GM12891 (cell line): ENCODE data around the gene SLC12A1.

Experiments used
- POLR2A ChIP-seq: IDR thresholded peaks from 2 replicates; pipeline ENCODE4 v1.6.1; 2011; ENCODE audit warnings: low read depth, low read length, control low read depth
- POLR2AphosphoS5 ChIP-seq: IDR thresholded peaks from 2 replicates; pipeline ENCODE4 v1.6.1; 2011; ENCODE audit warnings: low read depth, low read length, control low read depth
- POU2F2 ChIP-seq: IDR thresholded peaks from 2 replicates; pipeline ENCODE4 v1.6.1; 2011; ENCODE audit warnings: low read depth, mild to moderate bottlenecking, control low read depth, low read length, moderate library complexity
- SPI1 ChIP-seq: IDR thresholded peaks from 2 replicates; pipeline ENCODE4 v1.6.1; 2011; ENCODE audit warnings: low read depth, low read length, control low read depth
- TAF1 ChIP-seq: IDR thresholded peaks from 2 replicates; pipeline ENCODE4 v1.6.1; 2011; ENCODE audit warnings: low read depth, low read length, control low read depth

- no peak for TF ChIP-seq POLR2AphosphoS5
- TF ChIP-seq POLR2A = no peak
- no peak for TF ChIP-seq TAF1
- no peak for TF ChIP-seq SPI1
- TF ChIP-seq POU2F2 = no peak
These were observed 79.5 kb downstream of the SLC12A1 start for GRCh38 chr15:48285329-48286214.
